ENCODE results near the gene PLXNA2. TPM values are rescaled to one million over a fixed set of nuclear protein-coding genes. Genes with fewer than 3 reads are reported as not detected.

PLXNA2 gene
- total and polyA plus RNA-seq, 7 donors = 2.4 to 16.1 (median 6.4) TPM

DNA sequence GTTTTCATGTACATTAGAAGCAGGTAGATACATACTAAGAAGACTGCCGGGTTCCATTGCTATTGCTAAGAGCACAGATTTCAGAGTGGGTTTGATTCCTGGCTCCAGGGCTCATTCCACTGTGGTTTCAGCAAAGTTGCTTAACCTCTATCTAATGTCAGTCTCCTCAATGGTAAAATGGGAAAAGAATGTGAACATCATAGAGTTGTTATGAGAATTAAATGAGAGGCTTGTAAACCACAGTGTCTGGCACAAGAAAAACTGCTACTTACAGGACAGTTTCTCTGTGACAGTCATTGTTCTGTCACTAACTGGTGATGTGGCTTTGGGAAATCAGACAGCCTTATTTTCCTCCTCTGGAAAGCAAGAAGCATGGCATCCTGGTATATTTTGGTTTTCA, 10.7 kb upstream of the PLXNA2 start:
- Histone ChIP-seq H3K4me3 (no peak overlapping the region), H3K36me3 (no peaks in the 10 kb centered on the region), H3K27ac (no peak overlapping the region), H3K4me1 (no peaks in the 10 kb centered on the region), H3K27me3 (no peaks in the 10 kb centered on the region), H3K9me3 (no peaks in the 10 kb centered on the region)
- 95 to 99% methylated on average over 1 of the region's 1 CpG for WGBS, 2 donors
- TF ChIP-seq POLR2AphosphoS5 (IDR thresholded peaks at IDR 0.05) (no peak), EP300 (IDR thresholded peaks at IDR 0.05) (no peak), POLR2A (IDR thresholded peaks at IDR 0.05) (no peak)
- TF ChIP-seq, protein P1, sequence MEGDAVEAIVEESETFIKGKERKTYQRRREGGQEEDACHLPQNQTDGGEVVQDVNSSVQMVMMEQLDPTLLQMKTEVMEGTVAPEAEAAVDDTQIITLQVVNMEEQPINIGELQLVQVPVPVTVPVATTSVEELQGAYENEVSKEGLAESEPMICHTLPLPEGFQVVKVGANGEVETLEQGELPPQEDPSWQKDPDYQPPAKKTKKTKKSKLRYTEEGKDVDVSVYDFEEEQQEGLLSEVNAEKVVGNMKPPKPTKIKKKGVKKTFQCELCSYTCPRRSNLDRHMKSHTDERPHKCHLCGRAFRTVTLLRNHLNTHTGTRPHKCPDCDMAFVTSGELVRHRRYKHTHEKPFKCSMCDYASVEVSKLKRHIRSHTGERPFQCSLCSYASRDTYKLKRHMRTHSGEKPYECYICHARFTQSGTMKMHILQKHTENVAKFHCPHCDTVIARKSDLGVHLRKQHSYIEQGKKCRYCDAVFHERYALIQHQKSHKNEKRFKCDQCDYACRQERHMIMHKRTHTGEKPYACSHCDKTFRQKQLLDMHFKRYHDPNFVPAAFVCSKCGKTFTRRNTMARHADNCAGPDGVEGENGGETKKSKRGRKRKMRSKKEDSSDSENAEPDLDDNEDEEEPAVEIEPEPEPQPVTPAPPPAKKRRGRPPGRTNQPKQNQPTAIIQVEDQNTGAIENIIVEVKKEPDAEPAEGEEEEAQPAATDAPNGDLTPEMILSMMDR (IDR thresholded peaks at IDR 0.05) = no peak
- intact Hi-C loops (cut with DNase I) = no loop called here
- no peak for DNase-seq

DNA sequence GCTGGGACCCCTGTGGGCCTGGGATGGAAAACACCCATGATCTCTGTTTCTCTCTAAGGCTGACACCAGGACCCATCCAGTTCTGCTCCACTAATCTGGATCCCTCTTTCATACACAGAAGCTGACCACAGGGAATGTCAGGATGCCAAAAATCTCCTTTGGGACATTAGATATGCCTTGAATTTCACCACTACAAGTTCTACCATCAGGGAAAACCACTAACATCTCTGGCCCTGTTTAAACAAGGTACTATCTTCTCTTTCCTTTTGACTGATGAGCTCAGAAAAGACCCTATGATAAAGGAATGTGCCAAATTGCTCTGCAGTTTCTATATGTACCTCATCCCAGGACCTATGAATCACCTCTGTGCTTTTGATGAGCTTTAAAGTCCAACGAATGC, 10.2 kb upstream of the PLXNA2 start:
- Histone ChIP-seq H3K27me3 (no peaks in the 10 kb centered on the region), H3K36me3 (no peaks in the 10 kb centered on the region), H3K9me3 (no peaks in the 10 kb centered on the region), H3K4me1 (no peaks in the 10 kb centered on the region), H3K4me3 (no peak overlapping the region), H3K27ac (no peak overlapping the region)
- DNase-seq = no peak
- TF ChIP-seq, protein P1 (IDR thresholded peaks at IDR 0.05) = no peak
- TF ChIP-seq EP300 (IDR thresholded peaks at IDR 0.05) = no peak
- no peak for TF ChIP-seq POLR2A (IDR thresholded peaks at IDR 0.05)
- no peak for TF ChIP-seq POLR2AphosphoS5 (IDR thresholded peaks at IDR 0.05)
- WGBS, 2 donors = 89 to 95% methylated on average over 1 of the region's 1 CpG
- intact Hi-C loops (cut with DNase I) = no loop called here

DNA sequence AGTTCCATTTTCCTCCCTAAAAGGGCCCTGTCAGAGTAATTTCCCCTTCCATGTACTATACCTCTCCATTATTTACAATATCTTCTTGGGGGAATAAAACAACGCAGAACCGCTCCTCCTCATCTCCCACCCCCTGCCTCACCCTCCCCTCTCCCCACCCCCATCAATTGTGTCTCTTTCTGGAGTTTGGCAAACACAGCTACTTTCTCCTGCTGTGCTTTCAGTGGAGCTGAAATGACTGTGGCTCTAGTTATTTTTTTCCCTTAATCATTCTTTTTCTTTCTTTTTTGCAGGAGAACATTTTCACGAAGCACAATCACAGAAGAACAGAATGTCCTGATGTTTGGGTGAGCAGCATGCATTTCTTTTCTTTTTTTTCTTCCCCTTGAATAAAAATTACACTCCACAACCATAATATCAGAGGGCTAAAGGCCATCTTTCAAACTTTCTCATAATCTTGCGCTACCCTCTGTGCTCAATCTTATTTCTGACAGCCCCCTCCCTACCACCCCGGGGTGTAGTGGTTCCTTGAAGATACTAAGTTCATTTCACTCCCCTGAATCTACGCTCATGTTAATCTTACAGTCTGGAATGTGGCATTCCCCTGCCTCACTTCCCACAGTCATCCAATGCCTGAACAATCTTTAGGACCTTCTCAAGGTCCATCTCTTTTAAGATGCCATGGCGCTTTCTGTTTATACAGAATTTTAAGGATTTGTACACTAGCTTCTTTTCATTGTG, 8.8 kb upstream of the PLXNA2 start:
- H3K27ac ChIP-seq = no peak overlapping the region

DNA sequence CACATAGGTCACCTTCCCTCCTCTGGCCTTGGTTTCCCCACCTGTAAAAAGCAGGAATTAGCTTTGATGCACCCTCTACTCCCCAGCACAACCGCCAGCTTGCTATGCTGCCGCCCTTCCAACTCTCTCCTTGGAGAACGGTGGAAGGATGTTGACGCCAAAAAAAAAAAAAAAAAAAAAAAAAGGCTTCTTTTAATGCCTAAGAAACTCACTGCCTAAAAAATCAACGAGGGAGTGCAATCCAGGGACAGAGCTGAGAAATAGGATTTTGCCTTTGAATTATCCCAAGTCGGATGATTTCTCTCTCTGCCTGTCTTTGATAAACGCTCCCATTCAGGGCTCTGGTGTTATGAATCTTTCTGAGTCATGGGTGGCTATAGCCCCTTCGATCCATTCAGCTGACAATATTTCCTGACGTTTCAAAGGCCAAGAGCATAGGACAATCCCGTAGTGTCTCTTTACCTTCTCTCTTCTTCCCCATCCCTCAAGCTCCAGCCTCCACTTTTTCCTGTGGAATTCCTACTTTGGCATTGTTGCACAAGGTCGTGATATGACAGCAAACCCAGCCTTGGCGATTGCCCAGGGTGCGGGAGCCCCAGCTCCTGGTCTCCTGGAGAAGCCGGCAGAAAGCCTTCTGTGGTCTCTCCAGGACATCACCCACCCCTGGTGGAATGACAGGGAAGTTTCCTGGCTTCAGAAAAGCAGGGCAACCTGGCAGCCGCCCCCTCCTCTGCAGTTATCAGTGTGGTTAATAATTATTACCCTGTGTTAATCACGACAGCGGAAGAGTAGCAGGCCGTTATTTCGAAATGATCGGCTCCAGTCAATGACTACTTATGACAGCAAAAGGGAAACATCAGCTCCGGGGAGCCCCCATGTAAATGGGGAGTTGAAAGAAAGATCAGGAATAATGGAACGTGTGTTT, 8.0 kb upstream of the PLXNA2 start:
- intact Hi-C loops (cut with DNase I) = no loop called here

More for the DNA sequence above, 8.8 kb upstream of the PLXNA2 start:
- 76 to 82% methylated on average over 7 of the region's 7 CpGs for WGBS, 2 donors
- H3K27me3 ChIP-seq = no peaks in the 10 kb centered on the region
- no peak for DNase-seq
- H3K4me3 ChIP-seq = no peak overlapping the region
- no peaks in the 10 kb centered on the region for H3K4me1 ChIP-seq
- no peak for TF ChIP-seq EP300 (IDR thresholded peaks at IDR 0.05)
- TF ChIP-seq POLR2AphosphoS5 (IDR thresholded peaks at IDR 0.05) = no peak
- TF ChIP-seq POLR2A (IDR thresholded peaks at IDR 0.05) = no peak
- intact Hi-C loops (cut with DNase I) = no loop called here
- H3K36me3 ChIP-seq = no peaks in the 10 kb centered on the region
- no peaks in the 10 kb centered on the region for H3K9me3 ChIP-seq

More for the DNA sequence above, 8.0 kb upstream of the PLXNA2 start:
- Histone ChIP-seq H3K27ac (no peak overlapping the region), H3K9me3 (no peaks in the 10 kb centered on the region), H3K4me3 (no peak overlapping the region), H3K27me3 (no peaks in the 10 kb centered on the region), H3K4me1 (no peaks in the 10 kb centered on the region), H3K36me3 (no peaks in the 10 kb centered on the region)
- no peak for DNase-seq
- WGBS, 2 donors = 55 to 74% methylated on average over 22 of the region's 22 CpGs
- TF ChIP-seq, protein P1 (IDR thresholded peaks at IDR 0.05) = peak in 2 of 4 experiments; percentile 15 to 43
- TF ChIP-seq POLR2AphosphoS5 (IDR thresholded peaks at IDR 0.05) = no peak
